ENCODE measurements around the gene LRRFIP2.

GRCh38 chr3:37025561-37026335 lies 148.6 kb downstream of the LRRFIP2 start:
- no peak for TF ChIP-seq CTCF (IDR thresholded peaks at IDR 0.05)
- TF ChIP-seq POLR2AphosphoS5 (IDR thresholded peaks at IDR 0.05), result no peak
- no peak for TF ChIP-seq EP300 (IDR thresholded peaks at IDR 0.05)
- no peak for TF ChIP-seq POLR2A (IDR thresholded peaks at IDR 0.05)
